A549 (cell line): ENCODE measurements around the gene HAND2. TPM values are rescaled to one million over a fixed set of nuclear protein-coding genes. Genes with fewer than 3 reads are reported as not detected.

ENCODE experiments used
- ATAC-seq, 2 experiments: fragments of 200-7000 bp in 1 of 2; fragments of >200 bp in 1 of 2; cut with Nextera tagmentation in 1 of 2; cut with Tn5 transposase in 1 of 2; 3 replicates each; pipeline versions ENCODE4 v1.8.0 to v1.9.1; 2018 to 2020; ENCODE audit warnings: mild to moderate bottlenecking in 1 of 2, moderate library complexity in 1 of 2
- CTCF ChIA-PET: fragments of 300-600 bp; sonication (Branson Sonifier 250); formaldehyde crosslinking; extraction: SDS; loops from one replicate; lab custom pipeline; 2021; ENCODE audit warnings: antibody characterized with exemption, inconsistent platforms; lab: Yijun Ruan, JAX
- POLR2A ChIA-PET: fragments of 350-600 bp; formaldehyde crosslinking; extraction: SDS; loops from one replicate; lab custom pipeline; 2021; ENCODE audit warnings: antibody characterized with exemption, inconsistent platforms; lab: Yijun Ruan, JAX
- DNase-seq, 2 experiments: peaks; one replicate each; pipeline versions ENCODE4 v3.0.0 to v3.0.0-alpha.2; 2011 to 2016; ENCODE audit warnings: low read depth in 1 of 2, low spot score in 1 of 2
- FAIRE-seq: peaks from 2 replicates; lab custom pipeline; 2011; peaks lifted over from hg19 to GRCh38; lab: Jason Lieb, UNC
- H3K27ac ChIP-seq, 2 experiments: fragments of >200 bp; sonication (Bioruptor Twin); formaldehyde crosslinking; 3 replicates each; pipeline ENCODE4 v1.5.1; 2016 to 2017
- H3K4me1 ChIP-seq: fragments of >200 bp; sonication (Bioruptor Twin); formaldehyde crosslinking; 3 replicates; pipeline ENCODE4 v1.6.1; 2016
- H3K4me2 ChIP-seq: fragments of >200 bp; sonication (Bioruptor Twin); formaldehyde crosslinking; 3 replicates; pipeline ENCODE4 v1.6.1; 2016
- H3K4me3 ChIP-seq: fragments of >200 bp; sonication (Bioruptor Twin); formaldehyde crosslinking; 3 replicates; pipeline ENCODE4 v1.5.1; 2016
- H3K9me3 ChIP-seq: fragments of >200 bp; sonication (Bioruptor Twin); formaldehyde crosslinking; 3 replicates; pipeline ENCODE4 v1.6.1; 2016
- ATOH8 ChIP-seq: fragments of 250-450 bp; sonication (Bioruptor Pico); IDR thresholded peaks from 2 replicates; pipeline ENCODE4 v1.5.0; 2020; ENCODE audit warnings: low read depth, mild to moderate bottlenecking, moderate library complexity
- BHLHE40 ChIP-seq: IDR thresholded peaks from 2 replicates; pipeline ENCODE4 v1.6.1; 2012; ENCODE audit warnings: low read depth, low read length, inconsistent platforms
- EHF ChIP-seq: fragments of 250-450 bp; sonication (Bioruptor Pico); IDR thresholded peaks from 2 replicates; pipeline ENCODE4 v1.5.0; 2020; ENCODE audit warnings: mild to moderate bottlenecking
- EHMT2 ChIP-seq: fragments of 200-600 bp; sonication (generic); IDR thresholded peaks from 2 replicates; pipeline ENCODE4 v1.6.1; 2016; ENCODE audit warnings: antibody characterized with exemption, low read depth, mild to moderate bottlenecking, moderate library complexity
- ESRRA ChIP-seq: fragments of 150-350 bp; IDR thresholded peaks from 2 replicates; pipeline ENCODE4 v1.6.1; 2014; ENCODE audit warnings: mild to moderate bottlenecking, low read length, borderline replicate concordance
- FOXS1 ChIP-seq: fragments of 250-450 bp; sonication (Bioruptor Pico); IDR thresholded peaks from 2 replicates; pipeline ENCODE4 v1.5.0; 2020; ENCODE audit warnings: mild to moderate bottlenecking, moderate library complexity
- GATA3 ChIP-seq: IDR thresholded peaks from 2 replicates; pipeline ENCODE4 v1.6.1; 2012; ENCODE audit warnings: borderline replicate concordance
- HDAC2 ChIP-seq: fragments of 200-600 bp; sonication (generic); IDR thresholded peaks from 2 replicates; pipeline ENCODE4 v1.6.1; 2016
- HES2 ChIP-seq: fragments of >200 bp; sonication (Bioruptor Twin); formaldehyde crosslinking; IDR thresholded peaks from 2 replicates; pipeline ENCODE4 v1.6.1; 2016
- HOXB13 ChIP-seq: fragments of 250-450 bp; sonication (Bioruptor Pico); IDR thresholded peaks from 2 replicates; pipeline ENCODE4 v1.5.0; 2020; ENCODE audit warnings: low read depth, mild to moderate bottlenecking, moderate library complexity
- HOXB5 ChIP-seq: fragments of 250-450 bp; sonication (Bioruptor Pico); IDR thresholded peaks from 2 replicates; pipeline ENCODE4 v1.5.0; 2020; ENCODE audit warnings: mild to moderate bottlenecking, moderate library complexity
- MAFK ChIP-seq: fragments of 450-650 bp; IDR thresholded peaks from 2 replicates; pipeline ENCODE4 v1.6.1; 2014; ENCODE audit not compliant: partially characterized antibody
- MYC ChIP-seq: IDR thresholded peaks from 2 replicates; pipeline ENCODE4 v1.6.1; 2012; ENCODE audit warnings: mild to moderate bottlenecking, inconsistent platforms, low read length, improper control_type of control experiment, borderline replicate concordance
- NFE2L2 ChIP-seq: fragments of 150-350 bp; conservative IDR thresholded peaks from 2 replicates; pipeline ENCODE4 v1.6.1; 2014; ENCODE audit warnings: low read length
- NPAS2 ChIP-seq: fragments of 250-450 bp; sonication (Bioruptor Pico); IDR thresholded peaks from 2 replicates; pipeline ENCODE4 v1.8.0; 2022; ENCODE audit warnings: mild to moderate bottlenecking, moderate library complexity, borderline replicate concordance
- PHF8 ChIP-seq: fragments of 200-600 bp; sonication (generic); IDR thresholded peaks from 2 replicates; pipeline ENCODE4 v1.6.1; 2016; ENCODE audit warnings: low read depth, mild to moderate bottlenecking, antibody characterized with exemption, moderate library complexity, borderline replicate concordance
- POLR2A ChIP-seq: IDR thresholded peaks from 2 replicates; pipeline ENCODE4 v1.6.1; 2012; ENCODE audit warnings: mild to moderate bottlenecking, low read length
- RARB ChIP-seq: fragments of 250-450 bp; sonication (Bioruptor Pico); IDR thresholded peaks from 2 replicates; pipeline ENCODE4 v1.8.0; 2021; ENCODE audit warnings: mild to moderate bottlenecking, moderate library complexity
- RCOR1 ChIP-seq: fragments of 150-350 bp; IDR thresholded peaks from 2 replicates; pipeline ENCODE4 v1.6.1; 2014; ENCODE audit warnings: antibody characterized with exemption, low read length, low read depth
- SMC3 ChIP-seq: fragments of >200 bp; sonication (Bioruptor Twin); formaldehyde crosslinking; IDR thresholded peaks from 3 replicates; pipeline ENCODE4 v1.6.1; 2018; ENCODE audit warnings: inconsistent platforms
- SREBF2 ChIP-seq: fragments of 450-650 bp; IDR thresholded peaks from 2 replicates; pipeline ENCODE4 v1.6.1; 2014; ENCODE audit warnings: mild to moderate bottlenecking, moderate library complexity
- TFCP2L1 ChIP-seq: fragments of 250-450 bp; sonication (Bioruptor Pico); IDR thresholded peaks from 2 replicates; pipeline ENCODE4 v1.5.0; 2021; ENCODE audit warnings: mild to moderate bottlenecking
- TP53 ChIP-seq: fragments of 250-450 bp; sonication (Bioruptor Pico); IDR thresholded peaks from 2 replicates; pipeline ENCODE4 v1.5.0; 2021; ENCODE audit warnings: mild to moderate bottlenecking, moderate library complexity
- ZC3H11A ChIP-seq: fragments of 450-650 bp; IDR thresholded peaks from 2 replicates; pipeline ENCODE4 v1.6.1; 2014; ENCODE audit warnings: antibody characterized with exemption, mild to moderate bottlenecking
- ZFP36 ChIP-seq: fragments of 450-650 bp; IDR thresholded peaks from 2 replicates; pipeline ENCODE4 v1.6.1; 2014; ENCODE audit warnings: borderline replicate concordance; ENCODE audit not compliant: partially characterized antibody
- WGBS: methylation state at CpG from one replicate; pipeline ENCODE4 v1.1.6; 2017; ENCODE audit errors: missing lambda C conversion rate; 5-methylcytosine and 5-hydroxymethylcytosine counted together
- polyA plus RNA-seq, 4 experiments: library from polyadenylated mRNA; depleted of rRNA in 3 of 4; stranded (reverse); fragments of >200 nt; fragmentation: RNase III in 1 of 4; extraction: RNeasy Plus Mini Kit Qiagen cat#74134 plus additional on column Dnase treatment in 1 of 4; gene quantifications; 2 replicates in 3 of 4; 3 replicates in 1 of 4; pipeline ENCODE4 v1.2.3, GENCODE V29; 2011 to 2017
- TF ChIP-seq, protein P1 (sequence below): IDR thresholded peaks from 2 replicates; pipeline ENCODE4 v1.6.1; 2012
- TF ChIP-seq, protein P2 (sequence below): fragments of 250-450 bp; sonication (Bioruptor Pico); IDR thresholded peaks from 2 replicates; pipeline ENCODE4 v1.5.0; 2021; ENCODE audit warnings: mild to moderate bottlenecking, moderate library complexity, borderline replicate concordance
- TF ChIP-seq, protein P3 (sequence below): fragments of 150-350 bp; IDR thresholded peaks from 2 replicates; pipeline ENCODE4 v1.6.1; 2014; ENCODE audit warnings: low read depth, mild to moderate bottlenecking, low read length

The HAND2 gene
- polyA plus RNA-seq, 2 of the 4 experiments (the other 2 are of a cell fraction), result 0.44 to 0.63 TPM

DNA sequence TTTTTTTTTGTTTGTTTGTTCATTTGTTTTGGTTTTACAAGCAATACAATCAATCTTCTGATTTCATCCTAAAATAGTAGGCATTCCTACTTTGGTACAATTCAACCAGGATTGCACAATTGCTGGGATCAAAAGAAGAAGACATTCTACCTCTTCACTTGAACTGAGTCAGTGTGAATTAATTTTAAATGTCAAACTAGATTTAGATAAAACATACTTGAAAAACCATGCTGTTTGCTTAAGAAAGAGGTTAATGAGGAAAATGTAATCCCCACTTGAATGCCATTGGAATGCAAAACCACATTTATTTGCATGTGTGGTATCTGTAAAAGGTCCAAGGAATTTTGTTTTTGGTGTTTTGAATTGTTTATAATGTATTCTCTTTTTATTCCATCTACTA, 40.5 kb downstream of the HAND2 start:
- ChIA-PET POLR2A (no interaction called here), CTCF (no interaction called here)
- no peak for FAIRE-seq
- no peak overlapping the region for H3K4me2 ChIP-seq
- no peak overlapping the region for H3K4me3 ChIP-seq
- no peak overlapping the region for H3K27ac ChIP-seq
- H3K9me3 ChIP-seq, result no peaks in the 10 kb centered on the region
- no peak for ATAC-seq
- H3K4me1 ChIP-seq, result peaks cover 9% of the 10 kb centered on the region; the same call in 2 of the 3 replicates
- no peak for TF ChIP-seq ZFP36
- TF ChIP-seq TP53, result no peak
- no peak for TF ChIP-seq NPAS2 (CRISPR knock-in tag)
- TF ChIP-seq HES2, result no peak
- TF ChIP-seq ESRRA, result no peak
- TF ChIP-seq HDAC2, result no peak
- no peak for TF ChIP-seq ZC3H11A
- no peak for TF ChIP-seq SREBF2
- no peak for TF ChIP-seq MYC
- no peak for TF ChIP-seq ATOH8 (CRISPR knock-in tag)
- TF ChIP-seq NFE2L2, result no peak
- TF ChIP-seq PHF8, result no peak
- TF ChIP-seq HOXB13 (CRISPR knock-in tag), result no peak
- TF ChIP-seq POLR2A, result no peak
- no peak for TF ChIP-seq MAFK
- DNase-seq, result no peak

DNA sequence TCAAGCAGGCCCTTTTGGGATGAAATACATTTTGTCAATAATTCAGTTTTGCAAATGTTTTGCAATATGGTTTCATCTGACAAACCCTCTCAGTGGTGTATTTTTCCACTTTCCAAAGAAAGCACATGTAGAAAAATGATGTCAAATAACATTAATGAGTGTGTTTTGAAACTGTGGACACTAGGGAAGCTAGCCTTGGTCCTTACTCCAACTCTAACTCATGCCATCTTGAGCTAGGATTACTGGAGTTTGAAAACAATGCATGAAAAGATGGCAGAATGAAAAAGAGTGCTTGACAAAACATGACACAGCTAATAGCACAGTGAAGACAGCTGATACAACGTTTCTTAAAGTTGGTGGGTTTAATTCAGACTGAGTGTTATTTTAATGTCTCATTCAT, 41.4 kb downstream of the HAND2 start:
- TF ChIP-seq MAFK, result no peak
- TF ChIP-seq, protein P1, sequence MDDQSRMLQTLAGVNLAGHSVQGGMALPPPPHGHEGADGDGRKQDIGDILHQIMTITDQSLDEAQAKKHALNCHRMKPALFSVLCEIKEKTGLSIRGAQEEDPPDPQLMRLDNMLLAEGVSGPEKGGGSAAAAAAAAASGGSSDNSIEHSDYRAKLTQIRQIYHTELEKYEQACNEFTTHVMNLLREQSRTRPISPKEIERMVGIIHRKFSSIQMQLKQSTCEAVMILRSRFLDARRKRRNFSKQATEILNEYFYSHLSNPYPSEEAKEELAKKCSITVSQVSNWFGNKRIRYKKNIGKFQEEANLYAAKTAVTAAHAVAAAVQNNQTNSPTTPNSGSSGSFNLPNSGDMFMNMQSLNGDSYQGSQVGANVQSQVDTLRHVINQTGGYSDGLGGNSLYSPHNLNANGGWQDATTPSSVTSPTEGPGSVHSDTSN, result no peak
- no peak for TF ChIP-seq NPAS2 (CRISPR knock-in tag)
- TF ChIP-seq, protein P2, sequence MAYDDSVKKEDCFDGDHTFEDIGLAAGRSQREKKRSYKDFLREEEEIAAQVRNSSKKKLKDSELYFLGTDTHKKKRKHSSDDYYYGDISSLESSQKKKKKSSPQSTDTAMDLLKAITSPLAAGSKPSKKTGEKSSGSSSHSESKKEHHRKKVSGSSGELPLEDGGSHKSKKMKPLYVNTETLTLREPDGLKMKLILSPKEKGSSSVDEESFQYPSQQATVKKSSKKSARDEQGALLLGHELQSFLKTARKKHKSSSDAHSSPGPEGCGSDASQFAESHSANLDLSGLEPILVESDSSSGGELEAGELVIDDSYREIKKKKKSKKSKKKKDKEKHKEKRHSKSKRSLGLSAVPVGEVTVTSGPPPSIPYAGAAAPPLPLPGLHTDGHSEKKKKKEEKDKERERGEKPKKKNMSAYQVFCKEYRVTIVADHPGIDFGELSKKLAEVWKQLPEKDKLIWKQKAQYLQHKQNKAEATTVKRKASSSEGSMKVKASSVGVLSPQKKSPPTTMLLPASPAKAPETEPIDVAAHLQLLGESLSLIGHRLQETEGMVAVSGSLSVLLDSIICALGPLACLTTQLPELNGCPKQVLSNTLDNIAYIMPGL (CRISPR knock-in tag), result no peak
- no peak for TF ChIP-seq TFCP2L1
- no peak for TF ChIP-seq ZC3H11A
- no peak for TF ChIP-seq EHF (CRISPR knock-in tag)
- TF ChIP-seq BHLHE40, result no peak
- no peak for TF ChIP-seq EHMT2
- no peak for TF ChIP-seq SREBF2
- no peak for TF ChIP-seq ATOH8 (CRISPR knock-in tag)
- TF ChIP-seq, protein P3, sequence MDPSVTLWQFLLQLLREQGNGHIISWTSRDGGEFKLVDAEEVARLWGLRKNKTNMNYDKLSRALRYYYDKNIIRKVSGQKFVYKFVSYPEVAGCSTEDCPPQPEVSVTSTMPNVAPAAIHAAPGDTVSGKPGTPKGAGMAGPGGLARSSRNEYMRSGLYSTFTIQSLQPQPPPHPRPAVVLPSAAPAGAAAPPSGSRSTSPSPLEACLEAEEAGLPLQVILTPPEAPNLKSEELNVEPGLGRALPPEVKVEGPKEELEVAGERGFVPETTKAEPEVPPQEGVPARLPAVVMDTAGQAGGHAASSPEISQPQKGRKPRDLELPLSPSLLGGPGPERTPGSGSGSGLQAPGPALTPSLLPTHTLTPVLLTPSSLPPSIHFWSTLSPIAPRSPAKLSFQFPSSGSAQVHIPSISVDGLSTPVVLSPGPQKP, result no peak
- TF ChIP-seq RCOR1, result no peak
- TF ChIP-seq RARB, result no peak
- no peak for TF ChIP-seq SMC3
- no peak for TF ChIP-seq NFE2L2
- no peak for TF ChIP-seq GATA3
- TF ChIP-seq FOXS1 (CRISPR knock-in tag), result no peak
- no peak for TF ChIP-seq HOXB5 (CRISPR knock-in tag)
- no peak for TF ChIP-seq ZFP36
- Histone ChIP-seq H3K4me2 (no peak overlapping the region), H3K4me3 (no peak overlapping the region), H3K4me1 (peaks cover 9% of the 10 kb centered on the region; the same call in 2 of the 3 replicates), H3K27ac (no peak overlapping the region), H3K9me3 (no peaks in the 10 kb centered on the region)
- no peak for ATAC-seq
- POLR2A ChIA-PET, result no interaction called here
- DNase-seq, result no peak
- CTCF ChIA-PET, result interaction anchor here (1.0 kb wide), 1 partner anchor 501 kb away, joined by 3 read pairs; no protein-coding TSS in a partner anchor
- no peak for FAIRE-seq
- WGBS, result 5% methylated on average over 1 of the region's 1 CpG
